Choroid plexus epithelial cell (primary cell): ENCODE data around the gene COL4A4.

ENCODE experiments used
- DNase-seq: peaks from one replicate; pipeline ENCODE4 v3.0.0-alpha.2; 2010; ENCODE audit warnings: low read depth
- H3K4me3 ChIP-seq: 2 replicates; pipeline ENCODE4 v1.5.1; 2011; ENCODE audit warnings: low read depth, mild to moderate bottlenecking, control low read depth, low read length, moderate library complexity
- CTCF ChIP-seq: conservative IDR thresholded peaks from 2 replicates; pipeline ENCODE4 v1.5.1; 2011; ENCODE audit warnings: low read depth, mild to moderate bottlenecking, control low read depth, inconsistent platforms, low read length, moderate library complexity

Gene COL4A4

GRCh38 chr2:227194219-227194618 is 30.2 kb upstream of the COL4A4 start:
- no peak overlapping the region for H3K4me3 ChIP-seq
- no peak for TF ChIP-seq CTCF
- no peak for DNase-seq

- H3K4me3 ChIP-seq, result no peak overlapping the region
- peak; percentile 50 for DNase-seq
Measured at GRCh38 chr2:227192491-227192890, 28.5 kb upstream of the COL4A4 start.

DNA sequence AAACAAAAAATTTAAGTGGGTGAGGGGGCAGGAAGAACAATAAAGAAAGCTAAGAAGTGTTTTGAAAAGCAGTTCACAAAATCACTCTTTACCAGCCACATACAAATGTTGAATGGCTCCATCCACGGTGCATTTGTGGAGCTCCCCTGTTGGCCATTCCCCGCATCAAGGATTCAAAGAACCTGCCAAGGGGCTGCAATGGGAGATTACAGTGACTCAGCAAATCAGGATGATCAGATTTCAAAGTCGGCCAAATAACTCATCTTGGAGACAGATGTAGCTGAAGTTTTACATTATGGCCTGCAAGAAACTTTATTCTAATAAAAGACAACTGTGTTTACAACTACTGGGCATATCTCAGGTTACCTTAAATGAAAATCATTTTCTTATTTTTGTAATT is 27.4 kb upstream of the COL4A4 start:
- TF ChIP-seq CTCF, result peak; percentile 42
- no peak overlapping the region for H3K4me3 ChIP-seq
- peak; percentile 76 for DNase-seq

More at GRCh38 chr2:227192491-227192890, 28.5 kb upstream of the COL4A4 start:
- no peak for TF ChIP-seq CTCF

- peak; percentile 80 for DNase-seq
- no peak for TF ChIP-seq CTCF
- no peak overlapping the region for H3K4me3 ChIP-seq
Measured at GRCh38 chr2:227188292-227188691, 24.3 kb upstream of the COL4A4 start.

DNA sequence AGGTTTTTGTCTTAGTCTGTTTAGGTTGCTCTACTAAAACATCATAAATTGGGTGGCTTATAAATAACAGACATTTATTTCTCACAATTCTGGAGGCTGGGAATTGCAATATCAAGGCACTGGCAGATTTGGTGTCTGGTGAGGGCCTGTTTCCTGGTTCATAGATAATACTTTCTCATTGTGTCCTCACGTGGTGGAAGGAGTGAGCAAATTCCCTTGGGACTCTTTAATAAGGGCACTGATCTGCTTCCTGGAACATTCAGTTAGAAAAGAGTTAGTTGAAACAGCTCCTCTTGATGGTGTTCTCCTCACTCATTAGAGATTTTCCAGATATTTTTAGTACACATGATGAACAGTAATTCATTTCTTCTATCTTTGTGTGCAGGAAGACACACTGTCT is 22.7 kb upstream of the COL4A4 start:
- peak; percentile 26 for DNase-seq
- no peak overlapping the region for H3K4me3 ChIP-seq
- no peak for TF ChIP-seq CTCF

DNA sequence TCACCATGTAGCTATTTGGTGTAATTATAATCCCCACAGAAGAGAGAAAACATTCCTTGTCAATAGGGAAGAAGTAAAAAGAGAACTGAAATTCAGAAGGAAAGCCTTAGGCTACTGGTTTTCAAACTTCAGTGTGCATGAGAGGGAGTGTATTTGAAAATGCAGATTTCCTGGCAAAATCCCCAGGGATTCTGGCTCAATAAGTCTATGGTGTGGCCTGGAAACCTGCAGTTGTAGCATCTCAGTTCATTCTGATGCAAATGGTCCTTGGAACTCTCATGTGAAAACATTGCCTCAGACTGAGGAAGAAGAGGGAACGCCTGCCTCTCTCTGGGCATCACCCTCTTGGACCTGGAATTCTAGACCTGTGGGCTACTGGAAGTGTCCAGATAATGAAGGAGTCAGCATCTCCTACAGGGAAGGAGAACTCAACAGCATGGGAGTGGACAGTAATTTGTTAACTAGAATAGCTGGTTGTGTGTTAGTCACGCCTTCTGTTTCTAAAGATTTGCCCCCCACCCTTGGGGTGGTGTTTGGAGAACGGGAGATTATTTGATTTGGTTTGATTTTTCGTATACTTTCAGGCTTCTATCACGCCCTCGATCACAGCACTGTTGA is 21.7 kb upstream of the COL4A4 start:
- no peak for DNase-seq
- TF ChIP-seq CTCF, result no peak

DNA sequence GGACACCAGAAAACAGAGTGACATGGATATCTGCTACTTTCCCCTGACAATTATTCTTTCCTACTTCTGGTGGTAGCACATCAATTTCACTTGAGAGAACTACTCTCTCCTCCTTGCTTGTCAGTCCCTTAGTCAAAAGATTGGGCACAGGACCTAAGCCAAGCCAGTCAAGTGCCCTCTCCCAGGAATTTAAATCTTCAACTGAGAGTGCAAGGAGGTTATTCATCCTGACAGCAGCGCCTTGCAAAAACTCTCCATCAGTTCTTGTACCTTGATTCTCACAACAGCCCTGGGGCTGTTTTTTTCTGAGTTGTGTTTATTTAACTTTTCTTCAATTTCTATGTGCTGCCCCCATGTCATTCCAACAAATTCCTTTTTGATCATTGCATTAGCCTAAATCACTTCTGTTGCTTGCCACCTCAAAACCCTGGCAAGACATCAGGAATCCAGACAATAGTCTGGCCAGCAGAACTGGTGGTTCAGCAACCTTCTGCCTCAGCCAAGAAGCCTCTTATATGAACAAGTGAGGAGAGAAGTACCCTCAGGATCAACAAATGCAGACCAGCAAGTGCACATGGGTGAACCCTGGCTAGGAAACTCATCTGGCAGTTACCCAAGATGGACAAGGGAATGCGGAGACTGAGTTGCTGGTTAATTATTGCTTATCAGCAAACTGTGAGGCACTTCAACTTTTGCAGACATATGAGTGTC is 19.8 kb upstream of the COL4A4 start:
- no peak for TF ChIP-seq CTCF
- peak; percentile 33 for DNase-seq

More for the DNA sequence above, 21.7 kb upstream of the COL4A4 start:
- no peak overlapping the region for H3K4me3 ChIP-seq

More for the DNA sequence above, 19.8 kb upstream of the COL4A4 start:
- H3K4me3 ChIP-seq, result no peak overlapping the region
